Mononuclear cell (primary cell): Measurements from ENCODE around the gene HSPA12B. TPM values are rescaled to one million over a fixed set of nuclear protein-coding genes. Genes with fewer than 3 reads are reported as not detected.

Experiments
- H3K27me3 ChIP-seq: 2 replicates; pipeline ENCODE4 v1.6.0; 2011; ENCODE audit warnings: low read length, control low read depth; ENCODE audit not compliant: insufficient read depth
- H3K4me1 ChIP-seq: 2 replicates; pipeline ENCODE4 v1.5.1; 2011; ENCODE audit warnings: mild to moderate bottlenecking, low read length, control low read depth; ENCODE audit not compliant: insufficient read depth
- H3K4me3 ChIP-seq: 2 replicates; pipeline ENCODE4 v1.5.1; 2011; ENCODE audit warnings: mild to moderate bottlenecking, low read length, moderate library complexity
- H3K9me3 ChIP-seq: 2 replicates; pipeline ENCODE4 v1.5.1; 2011; ENCODE audit warnings: low read depth, mild to moderate bottlenecking, control low read depth, low read length
- total RNA-seq: library from RNA; depleted of rRNA; stranded (reverse); fragments of >200 nt; gene quantifications from one replicate; pipeline ENCODE4 v1.2.3, GENCODE V29; 2012

Gene HSPA12B
- total RNA-seq, 1 donor = not detected

DNA sequence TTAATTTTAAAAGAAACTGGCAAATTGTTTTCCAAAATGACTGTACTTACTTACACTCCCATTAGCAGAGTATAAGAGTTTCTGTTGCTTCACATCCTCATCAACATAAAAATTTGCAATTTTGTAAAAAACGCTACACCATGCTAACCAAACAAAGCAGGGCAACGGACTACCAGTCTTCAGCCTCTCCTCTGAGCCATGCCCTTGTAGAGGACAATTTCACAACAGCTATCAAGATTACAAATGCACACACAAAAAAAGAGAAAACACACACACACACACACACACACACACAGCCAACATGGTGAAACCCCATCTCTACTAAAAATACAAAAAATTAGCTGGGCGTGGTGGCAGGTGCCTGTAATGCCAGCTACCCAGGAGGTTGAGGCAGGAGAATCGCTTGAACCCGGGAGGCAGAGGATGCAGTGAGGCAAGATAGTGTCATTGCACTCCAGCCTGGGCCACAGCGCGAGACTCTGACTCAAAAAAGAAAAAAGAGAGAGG lies 39.1 kb downstream of the HSPA12B start:
- H3K27me3 ChIP-seq = no peaks in the 10 kb centered on the region
- H3K4me3 ChIP-seq = no peak overlapping the region
- H3K9me3 ChIP-seq = no peaks in the 10 kb centered on the region

DNA sequence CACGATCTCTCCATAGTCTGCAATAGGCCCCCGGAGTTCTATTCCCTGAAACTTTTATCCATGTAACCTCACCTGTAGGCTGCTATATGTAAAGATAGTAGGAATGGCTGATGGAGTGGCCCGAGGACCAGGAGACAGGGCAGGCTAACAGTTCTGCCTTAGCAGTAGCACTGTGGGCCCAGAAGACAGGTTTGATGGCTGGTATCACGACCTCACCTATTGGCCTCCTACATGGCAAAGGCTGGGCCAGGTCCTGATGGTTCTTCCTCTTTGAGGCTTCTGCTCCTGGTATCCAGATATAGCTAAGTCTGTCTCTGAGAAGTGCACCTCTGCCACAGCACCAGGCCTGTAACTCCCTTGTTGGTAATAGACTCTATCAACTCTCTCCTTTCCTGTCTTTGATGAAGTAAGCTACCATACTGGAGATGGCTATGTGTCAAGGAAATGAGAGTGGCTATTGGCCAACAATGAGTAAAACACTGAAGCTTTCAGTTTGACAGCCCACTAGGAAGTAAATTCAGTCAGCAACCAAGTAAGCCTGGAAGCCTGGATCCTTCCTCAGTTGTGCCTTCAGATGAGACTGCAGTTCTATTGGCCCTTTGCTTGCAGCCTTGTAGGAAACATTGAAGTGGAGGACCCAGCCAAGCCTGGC lies 43.1 kb downstream of the HSPA12B start:
- Histone ChIP-seq H3K9me3 (no peaks in the 10 kb centered on the region), H3K4me1 (peaks cover 20% of the 10 kb centered on the region)

More for the DNA sequence above, 39.1 kb downstream of the HSPA12B start:
- peaks cover 19% of the 10 kb centered on the region for H3K4me1 ChIP-seq

DNA sequence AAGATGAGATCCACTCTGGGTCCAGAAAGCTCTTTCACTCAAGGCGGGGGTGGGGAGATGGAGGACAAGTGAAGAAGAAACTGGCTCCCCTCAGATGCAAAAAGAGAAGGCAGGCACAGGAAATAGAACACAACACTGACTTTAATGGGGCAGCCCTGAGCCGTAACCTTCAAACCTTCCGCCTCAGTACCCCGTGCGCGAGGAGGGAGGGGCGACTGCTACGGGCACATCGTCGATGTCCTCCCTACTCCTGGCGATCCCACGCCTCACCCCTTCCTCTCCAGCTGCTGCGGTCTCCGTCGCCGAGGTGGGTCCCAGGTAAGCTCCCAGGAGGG lies 44.9 kb downstream of the HSPA12B start:
- H3K4me1 ChIP-seq = peaks cover 31% of the 10 kb centered on the region
- H3K9me3 ChIP-seq = no peaks in the 10 kb centered on the region
- peaks cover 14% of the 10 kb centered on the region for H3K27me3 ChIP-seq
- peak overlapping the region; percentile 34 for H3K4me3 ChIP-seq

More for the DNA sequence above, 43.1 kb downstream of the HSPA12B start:
- Histone ChIP-seq H3K27me3 (peaks cover 14% of the 10 kb centered on the region), H3K4me3 (no peak overlapping the region)

DNA sequence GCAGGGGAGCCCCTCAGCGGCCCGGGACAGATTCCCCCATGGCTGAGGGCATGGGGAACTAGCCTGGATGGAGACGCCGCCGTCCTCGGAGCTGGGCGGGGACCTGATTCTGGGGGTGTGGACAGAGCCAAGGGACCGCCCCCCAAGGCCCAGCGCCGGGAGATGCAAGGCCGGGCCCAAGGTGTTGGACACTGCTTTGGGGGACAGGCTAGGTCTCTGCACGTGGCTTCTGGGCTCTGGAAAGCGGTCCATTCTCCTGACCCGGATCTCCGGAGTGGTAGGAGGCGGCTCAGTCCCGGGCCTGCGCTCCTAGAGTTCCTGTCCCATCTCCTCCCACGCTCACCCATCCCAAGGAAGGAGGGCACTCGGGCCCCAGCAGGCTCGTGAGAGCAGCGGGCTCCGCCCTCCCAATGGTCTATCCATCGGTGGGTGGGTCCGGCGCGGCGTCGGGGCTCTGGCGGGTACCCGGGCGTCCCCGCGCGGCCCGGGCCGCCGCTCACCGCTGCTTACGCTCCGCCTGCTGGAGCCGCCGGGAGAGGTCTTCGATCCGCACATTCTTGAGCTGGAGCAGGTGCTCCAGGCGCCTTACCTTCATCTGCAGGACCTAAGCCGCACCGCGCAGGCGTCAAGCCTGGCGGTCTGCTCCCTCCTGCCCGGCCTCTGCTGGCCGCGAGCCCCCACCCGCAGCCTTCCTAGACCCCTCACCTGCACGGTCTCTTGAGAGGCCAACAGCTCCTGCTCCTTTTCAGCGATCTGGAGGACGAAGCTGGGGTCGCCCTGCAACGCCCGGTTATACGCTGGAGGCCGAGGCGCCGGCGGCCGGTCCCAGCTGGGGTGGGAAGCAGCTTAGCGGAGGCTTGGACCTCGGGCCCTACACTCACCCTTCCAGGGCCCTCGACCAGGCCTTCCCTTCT lies 45.5 kb downstream of the HSPA12B start:
- H3K9me3 ChIP-seq = no peaks in the 10 kb centered on the region
- H3K27me3 ChIP-seq = peaks cover 14% of the 10 kb centered on the region
- peak overlapping the region; percentile 34 for H3K4me3 ChIP-seq
- H3K4me1 ChIP-seq = peaks cover 31% of the 10 kb centered on the region

DNA sequence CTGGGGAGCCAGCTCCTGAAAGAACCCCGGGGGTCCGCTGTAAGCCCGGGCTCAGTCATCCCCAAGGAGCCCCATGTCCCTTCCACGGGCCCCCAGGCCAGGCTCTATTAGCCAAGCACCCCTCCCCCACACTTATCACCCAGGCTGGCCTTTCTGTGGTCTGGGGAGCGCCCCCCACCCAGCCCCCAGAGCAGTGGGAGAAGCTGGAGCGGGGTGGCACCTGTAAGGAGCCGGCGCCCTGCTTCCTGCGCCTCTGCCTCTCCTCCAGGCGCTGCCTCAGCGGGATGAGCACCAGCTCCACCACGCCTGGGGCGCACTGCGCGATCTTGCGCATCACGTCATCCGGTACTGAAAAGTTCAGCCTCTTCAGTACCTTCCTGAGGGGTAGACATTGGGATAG lies 46.5 kb downstream of the HSPA12B start:
- Histone ChIP-seq H3K4me3 (no peak overlapping the region), H3K27me3 (peaks cover 14% of the 10 kb centered on the region), H3K9me3 (no peaks in the 10 kb centered on the region)

DNA sequence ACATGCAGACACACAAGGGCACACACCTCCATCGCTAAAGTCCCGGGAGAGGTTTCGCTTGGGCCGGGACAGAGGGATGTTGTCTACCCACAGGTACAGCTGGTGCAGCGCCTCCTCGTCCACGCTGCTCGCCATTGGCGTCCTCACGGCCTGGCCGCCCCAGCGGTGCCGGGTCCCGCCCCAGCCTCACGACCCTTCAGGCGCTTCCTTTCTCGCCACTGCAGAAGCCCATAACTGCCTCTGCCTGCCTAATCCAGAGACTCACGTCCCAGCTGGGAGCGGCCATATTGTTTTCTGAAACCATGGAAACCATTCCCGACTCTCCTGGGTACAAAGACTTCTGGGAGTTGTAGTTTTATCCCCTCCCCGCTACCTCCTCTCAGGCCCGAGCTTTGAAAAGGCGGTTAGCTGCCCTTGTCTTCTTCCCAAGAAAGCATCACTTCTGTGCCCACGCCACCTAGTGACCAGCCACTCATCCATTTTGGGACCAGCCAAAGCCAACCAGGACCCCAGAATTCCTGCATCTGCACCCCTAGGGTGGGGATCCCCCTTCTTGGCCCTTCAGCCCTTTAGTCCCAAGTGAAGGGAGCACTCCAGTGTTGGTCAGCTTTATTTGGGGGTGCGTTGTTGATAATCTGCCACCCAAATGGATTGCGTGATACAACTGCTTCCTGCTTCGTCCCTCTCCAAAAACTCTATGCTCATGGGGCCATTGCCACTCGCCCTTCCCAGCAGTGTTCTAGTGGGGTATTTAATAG lies 48.8 kb downstream of the HSPA12B start, which contains the start of gene SPEF1:
TSS of gene SPEF1 (minus strand) at position 296 of the 758 bp plus-strand sequence. CDS start at position 135, 161 bp downstream.
- Histone ChIP-seq H3K4me3 (no peak within 1 kb of the TSS), H3K27me3 (peaks cover 14% of the 10 kb centered on the region), H3K9me3 (no peaks in the 10 kb centered on the region), H3K4me1 (peaks cover 49% of the 10 kb centered on the region)

More for the DNA sequence above, 46.5 kb downstream of the HSPA12B start:
- H3K4me1 ChIP-seq = peaks cover 31% of the 10 kb centered on the region

DNA sequence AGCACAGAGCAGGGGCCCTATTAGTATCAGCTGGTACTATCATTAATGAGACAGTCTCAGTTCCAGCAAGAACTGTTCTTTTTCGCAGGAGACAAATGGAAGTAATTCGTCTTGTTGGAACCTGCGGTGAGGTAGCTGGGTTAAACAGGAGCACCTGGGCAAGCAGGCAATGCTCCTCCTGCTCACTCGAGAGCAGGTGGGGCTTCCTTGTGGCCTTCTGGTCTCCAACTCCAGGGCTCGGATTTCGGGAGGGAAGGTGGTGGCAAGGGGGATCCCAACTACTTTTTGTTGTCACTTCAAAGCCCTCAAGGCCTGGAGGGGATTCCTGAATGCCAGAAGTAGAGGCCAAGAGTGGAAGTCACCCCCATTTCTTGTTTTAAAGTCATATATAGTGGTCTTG lies 50.1 kb downstream of the HSPA12B start:
- Histone ChIP-seq H3K27me3 (peaks cover 14% of the 10 kb centered on the region), H3K4me1 (peaks cover 48% of the 10 kb centered on the region), H3K9me3 (no peaks in the 10 kb centered on the region), H3K4me3 (no peak overlapping the region)

DNA sequence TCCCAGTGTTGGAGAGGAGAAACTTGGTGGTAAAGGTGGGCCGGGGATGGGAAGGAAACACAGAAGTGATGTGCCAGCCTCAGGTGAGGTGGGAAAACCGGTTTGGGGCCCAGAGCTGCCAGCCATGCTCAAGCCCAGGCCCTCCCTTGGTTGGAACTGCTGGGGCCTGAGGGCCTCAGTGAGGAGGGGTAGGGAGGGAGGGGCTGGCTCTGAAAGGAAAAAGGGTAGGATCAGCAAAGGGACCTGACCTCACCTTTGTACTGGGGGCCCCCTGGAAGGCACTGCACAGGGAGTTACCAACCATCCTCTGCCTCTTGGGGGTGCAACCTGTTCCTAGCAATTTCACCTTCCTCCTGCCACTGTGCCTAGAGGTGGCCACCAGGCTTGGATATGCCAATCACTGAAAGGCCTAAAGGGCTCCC lies 50.6 kb downstream of the HSPA12B start:
- peaks cover 14% of the 10 kb centered on the region for H3K27me3 ChIP-seq
- peaks cover 45% of the 10 kb centered on the region for H3K4me1 ChIP-seq
- no peak overlapping the region for H3K4me3 ChIP-seq
- H3K9me3 ChIP-seq = no peaks in the 10 kb centered on the region

DNA sequence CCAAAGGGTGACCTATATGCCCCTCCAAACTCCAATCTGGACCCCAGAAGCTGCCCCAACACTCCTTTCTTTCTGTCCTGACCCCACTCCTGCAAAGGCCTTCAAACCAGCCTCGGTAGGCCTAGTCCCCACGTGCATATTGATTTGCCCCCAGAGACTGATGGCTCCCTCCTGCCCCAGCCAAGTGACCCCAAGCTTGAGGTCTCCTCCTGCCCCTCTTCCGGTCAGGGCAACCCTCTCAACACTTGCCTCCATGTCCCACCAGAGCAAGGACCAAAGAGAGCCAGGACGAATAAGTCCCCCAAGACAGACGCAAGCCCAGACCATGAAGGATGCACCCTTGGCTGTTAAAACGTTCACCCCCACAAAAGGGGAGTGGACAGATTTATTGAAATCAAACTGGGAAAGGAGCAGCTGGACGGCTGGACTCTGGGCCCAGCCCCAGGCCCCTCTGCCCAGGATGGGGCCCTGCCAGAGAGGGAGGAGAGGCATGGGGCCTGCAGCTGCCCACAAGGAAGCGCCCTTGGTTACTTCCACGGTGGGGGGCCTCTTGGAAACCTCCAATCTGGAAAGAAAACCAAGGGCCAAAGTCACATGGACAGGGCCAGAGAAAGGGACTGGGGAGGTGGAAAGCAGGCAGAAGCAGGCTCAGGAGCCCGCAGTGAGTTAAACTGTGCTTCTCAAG lies 51.2 kb downstream of the HSPA12B start:
- Histone ChIP-seq H3K4me1 (peaks cover 40% of the 10 kb centered on the region), H3K4me3 (no peak overlapping the region), H3K27me3 (peaks cover 8% of the 10 kb centered on the region), H3K9me3 (no peaks in the 10 kb centered on the region)

DNA sequence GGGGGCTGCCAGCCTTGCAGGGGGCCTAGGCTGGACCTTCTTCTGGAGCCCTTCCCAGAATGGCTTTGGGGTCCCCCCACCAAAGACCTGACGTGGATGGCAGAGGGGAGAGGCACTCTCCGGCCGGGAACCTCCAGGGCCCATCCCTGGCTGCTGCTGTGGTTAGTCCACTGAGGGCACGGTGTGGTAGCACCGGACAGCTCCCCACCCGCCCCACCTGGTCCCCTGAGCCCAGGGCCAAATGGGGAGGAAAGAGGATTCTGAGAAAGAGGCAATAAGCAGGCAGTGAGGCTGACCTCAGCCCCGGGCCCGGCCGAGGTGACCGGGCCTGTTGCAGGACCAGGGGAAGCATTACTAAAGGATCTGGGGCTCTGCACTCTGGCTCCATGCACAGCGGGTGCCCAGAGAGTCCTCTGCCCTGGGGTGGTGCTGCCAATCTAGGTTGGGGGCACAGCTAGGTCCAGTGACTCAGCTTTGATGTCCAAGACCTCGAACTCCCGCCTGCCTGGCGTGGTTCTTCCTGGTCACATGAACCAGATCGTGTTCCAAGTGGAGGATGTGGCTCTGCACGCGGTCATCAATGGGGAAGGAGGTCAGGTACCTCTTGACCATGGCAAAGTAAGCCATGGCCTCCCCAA lies 51.9 kb downstream of the HSPA12B start:
- H3K4me3 ChIP-seq = no peak overlapping the region
- H3K9me3 ChIP-seq = no peaks in the 10 kb centered on the region
- peaks cover 44% of the 10 kb centered on the region for H3K4me1 ChIP-seq
- peaks cover 1% of the 10 kb centered on the region for H3K27me3 ChIP-seq

DNA sequence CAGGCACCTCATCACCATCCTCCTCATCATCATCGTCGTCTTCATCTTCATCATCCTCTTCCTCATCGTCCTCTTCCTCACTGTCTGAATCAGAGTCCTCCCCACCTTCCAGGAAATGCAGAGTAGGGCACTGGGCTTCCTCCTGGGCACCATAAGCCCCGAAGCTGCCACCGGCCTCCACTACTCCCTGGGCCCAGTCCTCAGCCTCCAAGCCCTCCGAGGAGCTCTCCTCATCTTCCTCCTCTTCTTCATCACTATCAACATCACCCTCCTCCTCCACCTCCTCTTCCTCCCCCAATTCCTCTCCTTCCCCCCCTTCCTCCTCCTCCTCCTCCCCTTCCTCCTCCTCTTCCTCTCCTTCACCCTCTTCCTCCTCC lies 52.4 kb downstream of the HSPA12B start:
- H3K9me3 ChIP-seq = no peaks in the 10 kb centered on the region
- no peak overlapping the region for H3K4me3 ChIP-seq
- no peaks in the 10 kb centered on the region for H3K27me3 ChIP-seq
- H3K4me1 ChIP-seq = peaks cover 44% of the 10 kb centered on the region

DNA sequence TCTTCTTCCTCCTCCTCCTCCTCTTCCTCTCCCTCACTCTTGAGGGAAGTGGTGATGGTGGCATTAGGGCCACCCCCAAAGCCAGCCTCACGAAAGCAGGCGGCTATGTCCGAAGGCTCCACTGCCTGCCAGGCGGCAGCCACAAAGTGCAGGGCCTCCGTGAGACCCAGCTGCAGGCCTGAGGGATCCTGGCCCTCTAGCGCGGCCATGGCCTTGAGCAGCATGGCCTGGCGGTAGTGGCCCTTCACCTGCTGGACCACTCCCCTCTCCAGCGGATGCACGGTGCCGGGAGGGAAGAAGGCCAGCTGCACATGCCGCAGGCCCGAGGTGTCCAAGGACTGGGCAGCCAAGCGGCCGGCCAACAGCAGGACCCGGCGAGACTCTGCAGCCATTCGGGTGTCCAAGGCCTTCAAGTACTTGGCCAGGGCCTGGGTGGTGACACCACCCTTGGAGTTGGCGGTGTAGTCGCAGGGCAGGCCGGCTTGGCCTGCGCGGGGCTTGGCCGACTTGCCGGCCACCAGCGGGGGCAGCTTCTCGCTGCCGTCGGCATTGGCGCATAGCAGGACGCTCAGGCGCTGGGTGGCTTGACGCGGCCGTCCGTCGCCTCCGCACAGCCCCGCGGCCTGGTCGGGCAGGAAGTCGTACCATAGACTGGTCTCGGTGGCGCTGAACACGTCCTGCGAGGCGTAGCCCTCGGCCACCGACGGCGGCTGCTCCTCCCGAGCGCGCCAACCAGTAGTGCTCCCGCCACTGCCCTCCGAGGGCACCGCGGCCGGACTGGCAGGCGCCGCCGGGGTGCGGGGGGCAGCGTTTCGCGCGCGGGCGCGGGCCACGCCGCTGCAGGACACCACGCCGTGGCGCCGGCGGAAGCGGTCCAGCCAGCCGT lies 53.0 kb downstream of the HSPA12B start:
- peaks cover 44% of the 10 kb centered on the region for H3K4me1 ChIP-seq
- no peaks in the 10 kb centered on the region for H3K27me3 ChIP-seq
- peak overlapping the region; percentile 38 for H3K4me3 ChIP-seq
- no peaks in the 10 kb centered on the region for H3K9me3 ChIP-seq

DNA sequence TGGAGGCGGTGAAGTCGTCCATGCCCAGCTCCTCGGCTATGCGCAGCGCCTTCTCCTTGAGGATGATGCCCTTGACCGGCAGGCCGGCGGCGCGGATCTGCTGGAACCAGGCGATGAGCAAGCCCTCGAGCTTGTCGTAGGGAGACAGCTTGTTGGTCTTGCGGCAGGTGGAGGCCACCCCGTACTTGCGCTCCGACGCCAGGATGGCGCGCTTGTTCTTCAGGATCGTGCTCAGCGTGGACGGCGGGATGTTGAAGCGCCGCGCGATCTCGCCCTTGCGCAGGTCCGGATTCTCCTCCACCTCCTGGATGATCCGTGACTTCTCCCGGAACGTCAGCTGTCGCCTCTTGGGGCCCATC lies 53.6 kb downstream of the HSPA12B start:
- H3K27me3 ChIP-seq = no peaks in the 10 kb centered on the region
- peak overlapping the region; percentile 38 for H3K4me3 ChIP-seq
- H3K9me3 ChIP-seq = no peaks in the 10 kb centered on the region
- peaks cover 38% of the 10 kb centered on the region for H3K4me1 ChIP-seq
